ENCODE data around the gene DVL1. TPM values are rescaled to one million over a fixed set of nuclear protein-coding genes. Genes with fewer than 3 reads are reported as not detected.

The DVL1 gene
- total RNA-seq, 2 experiments from 2014 or later, result 26.8 to 29.0 TPM

GRCh38 chr1:1365875-1366698, 16.9 kb upstream of the DVL1 start:
- no peak for DNase-seq
- H3K9me3 Mint-ChIP-seq, result no peaks in the 10 kb centered on the region
- H3K4me1 Mint-ChIP-seq, result no peaks in the 10 kb centered on the region
- no peaks in the 10 kb centered on the region for H3K36me3 Mint-ChIP-seq
- H3K27ac Mint-ChIP-seq, result no peak overlapping the region
- no peak overlapping the region for H3K4me3 Mint-ChIP-seq
- H3K27me3 Mint-ChIP-seq, result no peaks in the 10 kb centered on the region

- Mint-ChIP-seq H3K27me3 (no peaks in the 10 kb centered on the region), H3K27ac (no peak overlapping the region), H3K4me3 (no peak overlapping the region), H3K36me3 (no peaks in the 10 kb centered on the region), H3K4me1 (peaks cover 4% of the 10 kb centered on the region), H3K9me3 (no peaks in the 10 kb centered on the region)
- DNase-seq, result no peak
Observed at GRCh38 chr1:1364266-1364665, 15.0 kb upstream of the DVL1 start.

GRCh38 chr1:1361982-1362423, 12.8 kb upstream of the DVL1 start:
- Mint-ChIP-seq H3K36me3 (no peaks in the 10 kb centered on the region), H3K4me3 (no peak overlapping the region), H3K9me3 (no peaks in the 10 kb centered on the region), H3K27ac (no peak overlapping the region), H3K4me1 (peaks cover 14% of the 10 kb centered on the region), H3K27me3 (no peaks in the 10 kb centered on the region)
- no peak for DNase-seq

- no peak overlapping the region for H3K4me3 Mint-ChIP-seq
- no peak for DNase-seq
- no peaks in the 10 kb centered on the region for H3K36me3 Mint-ChIP-seq
Observed at GRCh38 chr1:1361233-1361981, 12.2 kb upstream of the DVL1 start.

GRCh38 chr1:1360506-1361169, 11.4 kb upstream of the DVL1 start:
- Mint-ChIP-seq H3K36me3 (no peaks in the 10 kb centered on the region), H3K4me1 (peaks cover 14% of the 10 kb centered on the region), H3K4me3 (no peak overlapping the region)

More at GRCh38 chr1:1361233-1361981, 12.2 kb upstream of the DVL1 start:
- H3K9me3 Mint-ChIP-seq, result no peaks in the 10 kb centered on the region
- no peaks in the 10 kb centered on the region for H3K27me3 Mint-ChIP-seq
- H3K27ac Mint-ChIP-seq, result no peak overlapping the region
- peaks cover 14% of the 10 kb centered on the region for H3K4me1 Mint-ChIP-seq

GRCh38 chr1:1359664-1360468, 10.6 kb upstream of the DVL1 start:
- no peak overlapping the region for H3K27ac Mint-ChIP-seq
- H3K4me3 Mint-ChIP-seq, result no peak overlapping the region
- H3K36me3 Mint-ChIP-seq, result no peaks in the 10 kb centered on the region
- DNase-seq, result no peak
- H3K9me3 Mint-ChIP-seq, result no peaks in the 10 kb centered on the region
- H3K4me1 Mint-ChIP-seq, result peaks cover 14% of the 10 kb centered on the region
- no peaks in the 10 kb centered on the region for H3K27me3 Mint-ChIP-seq

More at GRCh38 chr1:1360506-1361169, 11.4 kb upstream of the DVL1 start:
- no peak for DNase-seq
- Mint-ChIP-seq H3K27me3 (no peaks in the 10 kb centered on the region), H3K27ac (no peak overlapping the region), H3K9me3 (no peaks in the 10 kb centered on the region)

GRCh38 chr1:1359308-1359663, 10.1 kb upstream of the DVL1 start:
- DNase-seq, result no peak
- Mint-ChIP-seq H3K27ac (peak overlapping the region; percentile 58), H3K36me3 (no peaks in the 10 kb centered on the region), H3K4me1 (peaks cover 14% of the 10 kb centered on the region), H3K4me3 (no peak overlapping the region), H3K9me3 (no peaks in the 10 kb centered on the region), H3K27me3 (peaks cover 2% of the 10 kb centered on the region)

- H3K27ac Mint-ChIP-seq, result peak within 1 kb of the TSS; percentile 58
- no peak for DNase-seq
- no peaks in the 10 kb centered on the region for H3K9me3 Mint-ChIP-seq
- H3K4me3 Mint-ChIP-seq, result no peak within 1 kb of the TSS
- H3K36me3 Mint-ChIP-seq, result no peaks in the 10 kb centered on the region
- peaks cover 14% of the 10 kb centered on the region for H3K4me1 Mint-ChIP-seq
- peaks cover 7% of the 10 kb centered on the region for H3K27me3 Mint-ChIP-seq
Observed at GRCh38 chr1:1358433-1359271, 9.4 kb upstream of the DVL1 start, which contains the start of gene MXRA8. Gene MXRA8, minus strand, starts transcription at chr1:1358555. Its CDS starts 51 bp downstream, at chr1:1358504.

GRCh38 chr1:1357871-1358432, 8.7 kb upstream of the DVL1 start:
- no peak overlapping the region for H3K27ac Mint-ChIP-seq
- H3K36me3 Mint-ChIP-seq, result no peaks in the 10 kb centered on the region
- H3K4me1 Mint-ChIP-seq, result peaks cover 14% of the 10 kb centered on the region
- H3K9me3 Mint-ChIP-seq, result no peaks in the 10 kb centered on the region
- H3K4me3 Mint-ChIP-seq, result no peak overlapping the region
- DNase-seq, result no peak
- peaks cover 13% of the 10 kb centered on the region for H3K27me3 Mint-ChIP-seq

GRCh38 chr1:1356796-1357401, 7.7 kb upstream of the DVL1 start:
- Mint-ChIP-seq H3K36me3 (no peaks in the 10 kb centered on the region), H3K27me3 (peaks cover 19% of the 10 kb centered on the region), H3K4me1 (peaks cover 14% of the 10 kb centered on the region), H3K9me3 (no peaks in the 10 kb centered on the region), H3K4me3 (no peak overlapping the region), H3K27ac (no peak overlapping the region)
- no peak for DNase-seq

- Mint-ChIP-seq H3K27ac (no peak overlapping the region), H3K4me1 (peaks cover 14% of the 10 kb centered on the region), H3K4me3 (no peak overlapping the region), H3K27me3 (peaks cover 19% of the 10 kb centered on the region), H3K9me3 (no peaks in the 10 kb centered on the region), H3K36me3 (no peaks in the 10 kb centered on the region)
- DNase-seq, result no peak
Observed at GRCh38 chr1:1356166-1356795, 7.1 kb upstream of the DVL1 start.

GRCh38 chr1:1355416-1355815, 6.2 kb upstream of the DVL1 start:
- Mint-ChIP-seq H3K27me3 (peaks cover 19% of the 10 kb centered on the region), H3K4me3 (no peak overlapping the region), H3K27ac (no peak overlapping the region), H3K36me3 (no peaks in the 10 kb centered on the region), H3K9me3 (no peaks in the 10 kb centered on the region), H3K4me1 (peaks cover 14% of the 10 kb centered on the region)
- peak; percentile 39 for DNase-seq

All from activated naive CD8-positive, alpha-beta T cell treated with anti-CD3 and anti-CD28 coated beads for 36 hours (primary cell).